AG09309 (cell line): ENCODE measurements around the gene SP9.

Experiments
- DNase-seq: peaks from one replicate; pipeline ENCODE4 v3.0.0-alpha.2; 2010; ENCODE audit warnings: low read depth
- H3K4me3 ChIP-seq: 2 replicates; pipeline ENCODE4 v1.5.1; 2011; ENCODE audit warnings: mild to moderate bottlenecking, low read depth, low read length, moderate library complexity; ENCODE audit not compliant: control insufficient read depth
- CTCF ChIP-seq: IDR thresholded peaks from 2 replicates; pipeline ENCODE4 v1.5.1; 2011; ENCODE audit warnings: mild to moderate bottlenecking, low read depth, low read length, inconsistent platforms; ENCODE audit not compliant: insufficient read depth, control insufficient read depth; ENCODE audit errors: missing control alignments

The SP9 gene

DNA sequence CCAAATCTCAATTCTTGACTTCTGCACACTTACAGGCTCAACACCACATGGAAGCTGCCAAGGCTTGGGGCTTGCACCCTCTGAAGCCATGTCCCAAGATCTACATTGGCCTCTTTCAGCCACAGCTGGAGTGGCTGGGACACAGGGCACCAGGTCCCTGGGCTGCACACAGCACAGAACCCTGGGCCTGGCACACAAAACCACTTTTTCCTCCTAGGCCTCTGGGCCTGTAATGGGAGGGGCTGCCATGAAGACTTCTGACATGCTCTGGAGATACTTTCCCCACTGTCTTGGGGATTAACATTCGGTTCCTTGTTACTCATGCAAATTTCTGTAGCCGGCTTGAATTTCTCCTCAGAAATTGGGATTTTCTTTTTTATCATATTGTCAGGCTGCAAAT lies 29.9 kb downstream of the SP9 start:
- DNase-seq, result no peak
- no peak for TF ChIP-seq CTCF
- no peak overlapping the region for H3K4me3 ChIP-seq

- DNase-seq, result no peak
- no peak for TF ChIP-seq CTCF
Measured at GRCh38 chr2:174365571-174365970, 30.8 kb downstream of the SP9 start.

DNA sequence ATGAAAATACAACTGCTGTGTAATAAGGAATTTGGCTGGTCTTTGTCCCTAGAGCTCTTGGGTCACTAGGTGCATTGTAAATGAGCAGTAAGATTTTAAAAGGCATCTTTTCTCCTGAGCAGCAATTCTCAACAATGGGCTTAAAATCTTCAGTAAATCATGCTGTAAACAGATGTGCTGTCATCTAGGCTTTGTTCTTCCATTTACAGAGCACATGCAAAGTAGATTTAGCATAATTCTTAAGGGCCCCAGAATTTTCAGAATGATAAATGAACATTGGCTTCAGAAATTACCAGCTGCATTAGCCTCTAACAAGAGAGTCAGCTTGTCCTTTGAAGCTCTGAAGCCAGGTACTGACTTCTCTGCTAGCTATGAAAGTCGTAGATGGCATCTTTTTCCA lies 33.9 kb downstream of the SP9 start:
- no peak for TF ChIP-seq CTCF

More at GRCh38 chr2:174365571-174365970, 30.8 kb downstream of the SP9 start:
- no peak overlapping the region for H3K4me3 ChIP-seq

DNA sequence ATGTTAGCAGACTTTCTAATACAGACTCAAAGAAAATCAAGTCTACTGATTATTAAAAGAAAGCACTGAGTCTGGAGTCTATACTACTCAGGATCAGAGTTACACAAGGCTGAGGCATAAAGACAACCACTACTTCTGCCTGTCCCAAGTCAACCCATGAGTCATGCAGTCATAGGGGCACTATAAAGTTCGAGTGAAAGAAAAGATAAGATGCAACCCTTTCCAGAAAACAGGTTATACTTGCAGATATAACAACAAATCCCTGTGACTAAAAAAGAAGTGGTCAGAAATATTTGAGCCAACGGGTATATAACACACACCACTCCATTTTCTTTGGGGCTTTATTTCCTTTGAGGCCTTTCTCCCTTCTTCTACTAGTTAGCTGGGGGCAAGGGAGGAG lies 42.2 kb downstream of the SP9 start:
- no peak overlapping the region for H3K4me3 ChIP-seq
- TF ChIP-seq CTCF, result no peak
- DNase-seq, result no peak

More for the DNA sequence above, 33.9 kb downstream of the SP9 start:
- DNase-seq, result no peak
- H3K4me3 ChIP-seq, result no peak overlapping the region

DNA sequence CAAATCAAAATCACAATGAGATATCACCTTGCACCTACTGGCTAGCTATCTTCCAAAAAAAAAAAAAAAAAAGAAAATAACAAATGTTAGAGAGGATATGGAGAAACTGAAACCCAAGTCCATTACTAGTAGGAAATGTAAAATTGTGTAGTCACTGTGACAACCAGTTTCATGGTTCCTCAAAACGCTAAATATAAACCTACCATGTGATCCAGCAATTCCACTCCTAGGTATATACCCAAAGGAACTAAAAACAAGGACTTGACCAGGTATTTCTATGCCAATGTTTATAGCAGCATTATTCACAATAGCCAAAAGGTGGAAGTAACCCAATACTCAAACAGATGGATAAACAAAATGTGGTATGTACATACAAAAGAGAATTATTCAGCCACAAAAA lies 49.0 kb downstream of the SP9 start:
- H3K4me3 ChIP-seq, result no peak overlapping the region
- DNase-seq, result no peak
- TF ChIP-seq CTCF, result no peak

GRCh38 chr2:174385201-174385600 lies 50.4 kb downstream of the SP9 start:
- no peak for DNase-seq
- no peak overlapping the region for H3K4me3 ChIP-seq
- no peak for TF ChIP-seq CTCF
